LNCAP (cell line): ENCODE data around the gene CD63.

Source experiments
- CTCF ChIP-seq: fragments of 450-650 bp; IDR thresholded peaks from 2 replicates; pipeline ENCODE4 v1.5.1; 2017; ENCODE audit warnings: mild to moderate bottlenecking

Gene CD63

GRCh38 chr12:55684761-55685370 lies 43.9 kb downstream of the CD63 start:
- TF ChIP-seq CTCF: no peak

- no peak for TF ChIP-seq CTCF
Measured at GRCh38 chr12:55683676-55684075, 45.1 kb downstream of the CD63 start.

GRCh38 chr12:55682087-55682796 lies 46.6 kb downstream of the CD63 start:
- no peak for TF ChIP-seq CTCF

GRCh38 chr12:55681142-55682077 lies 47.4 kb downstream of the CD63 start:
- no peak; the same call in 1 of the 2 replicates for TF ChIP-seq CTCF

- TF ChIP-seq CTCF: no peak
Measured at GRCh38 chr12:55679691-55680090, 49.1 kb downstream of the CD63 start.

GRCh38 chr12:55676707-55677106 lies 52.1 kb downstream of the CD63 start:
- TF ChIP-seq CTCF: no peak

GRCh38 chr12:55675666-55676065 lies 53.1 kb downstream of the CD63 start:
- no peak for TF ChIP-seq CTCF
